ENCODE data around the gene GLCCI1.
"Not testable (repeated sequence)": the region's sequence is repeated elsewhere in the genome, so short reads cannot be mapped to it uniquely, and the experiment has no call there.

The GLCCI1 gene

GRCh38 chr7:7989133-7989532 lies 20.5 kb downstream of the GLCCI1 start:
- no peak for DNase-seq

GRCh38 chr7:7989616-7990440 lies 21.2 kb downstream of the GLCCI1 start:
- DNase-seq = no peak

- DNase-seq = no peak
Observed at GRCh38 chr7:7990441-7990761, 21.8 kb downstream of the GLCCI1 start.

- no peak for DNase-seq
Observed at GRCh38 chr7:7992506-7992905, 23.9 kb downstream of the GLCCI1 start.

GRCh38 chr7:7995348-7995747 lies 26.8 kb downstream of the GLCCI1 start:
- not testable (repeated sequence) for DNase-seq

GRCh38 chr7:7996568-7996967 lies 28.0 kb downstream of the GLCCI1 start:
- no peak for DNase-seq

- no peak for DNase-seq
Observed at GRCh38 chr7:8000315-8000941, 31.8 kb downstream of the GLCCI1 start.

- DNase-seq = no peak
Observed at GRCh38 chr7:8003077-8003476, 34.5 kb downstream of the GLCCI1 start.

GRCh38 chr7:8005279-8005678 lies 36.7 kb downstream of the GLCCI1 start:
- DNase-seq = no peak

GRCh38 chr7:8014399-8014798 lies 45.8 kb downstream of the GLCCI1 start:
- no peak for DNase-seq

- no peak for DNase-seq
Observed at GRCh38 chr7:8015100-8015745, 46.6 kb downstream of the GLCCI1 start.

- no peak for DNase-seq
Observed at GRCh38 chr7:8015746-8016120, 47.1 kb downstream of the GLCCI1 start.

- no peak for DNase-seq
Observed at GRCh38 chr7:8017423-8017822, 48.8 kb downstream of the GLCCI1 start.

GRCh38 chr7:8018961-8019360 lies 50.4 kb downstream of the GLCCI1 start:
- no peak for DNase-seq

- no peak for DNase-seq
Observed at GRCh38 chr7:8022628-8023027, 54.0 kb downstream of the GLCCI1 start.

- DNase-seq = no peak
Observed at GRCh38 chr7:8035192-8035591, 66.6 kb downstream of the GLCCI1 start.

GRCh38 chr7:8035647-8036518 lies 67.3 kb downstream of the GLCCI1 start:
- no peak for DNase-seq

- no peak for DNase-seq
Observed at GRCh38 chr7:8037151-8037550, 68.6 kb downstream of the GLCCI1 start.

- DNase-seq = no peak
Observed at GRCh38 chr7:8040768-8041369, 72.3 kb downstream of the GLCCI1 start.

GRCh38 chr7:8042796-8043535 lies 74.4 kb downstream of the GLCCI1 start:
- DNase-seq = no peak

Data from nucleus accumbens (tissue), 56 donors.